NT2/D1 (cell line): ENCODE data around the gene PTPRN2.

Source experiments
- SUZ12 ChIP-seq: IDR thresholded peaks from 2 replicates; pipeline ENCODE4 v1.6.1; 2011; ENCODE audit not compliant: insufficient read length, insufficient read depth; ENCODE audit errors: extremely low read depth
- YY1 ChIP-seq: IDR thresholded peaks from 2 replicates; pipeline ENCODE4 v1.6.1; 2011; ENCODE audit not compliant: insufficient read length, insufficient read depth
- ZNF274 ChIP-seq: IDR thresholded peaks from 2 replicates; pipeline ENCODE4 v1.6.1; 2011; ENCODE audit warnings: mild to moderate bottlenecking, low read depth, low read length

DNA sequence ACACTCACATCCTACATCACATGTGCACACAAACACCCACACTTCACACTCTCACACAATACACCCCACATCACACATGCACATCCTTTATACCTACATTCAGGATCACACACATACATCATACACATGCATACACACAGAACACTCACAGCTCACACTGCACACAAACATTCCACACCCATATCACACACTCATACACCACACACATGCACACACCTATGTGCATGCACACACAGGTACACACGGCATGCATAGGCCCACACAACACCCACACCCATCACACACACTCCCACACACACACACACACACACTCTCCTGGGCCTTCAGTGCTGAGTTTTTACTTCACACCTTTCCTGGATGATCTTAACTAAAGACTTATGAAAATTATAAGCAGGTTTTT, 1030.4 kb downstream of the PTPRN2 start:
- TF ChIP-seq ZNF274 (no peak), YY1 (no peak), SUZ12 (no peak)
